ENCODE measurements around the gene B3GNT3. TPM values are rescaled to one million over a fixed set of nuclear protein-coding genes. Genes with fewer than 3 reads are reported as not detected.

B3GNT3 gene
- total RNA-seq, 2 donors from 2014 or later, result 5.2 to 11.9 TPM

DNA sequence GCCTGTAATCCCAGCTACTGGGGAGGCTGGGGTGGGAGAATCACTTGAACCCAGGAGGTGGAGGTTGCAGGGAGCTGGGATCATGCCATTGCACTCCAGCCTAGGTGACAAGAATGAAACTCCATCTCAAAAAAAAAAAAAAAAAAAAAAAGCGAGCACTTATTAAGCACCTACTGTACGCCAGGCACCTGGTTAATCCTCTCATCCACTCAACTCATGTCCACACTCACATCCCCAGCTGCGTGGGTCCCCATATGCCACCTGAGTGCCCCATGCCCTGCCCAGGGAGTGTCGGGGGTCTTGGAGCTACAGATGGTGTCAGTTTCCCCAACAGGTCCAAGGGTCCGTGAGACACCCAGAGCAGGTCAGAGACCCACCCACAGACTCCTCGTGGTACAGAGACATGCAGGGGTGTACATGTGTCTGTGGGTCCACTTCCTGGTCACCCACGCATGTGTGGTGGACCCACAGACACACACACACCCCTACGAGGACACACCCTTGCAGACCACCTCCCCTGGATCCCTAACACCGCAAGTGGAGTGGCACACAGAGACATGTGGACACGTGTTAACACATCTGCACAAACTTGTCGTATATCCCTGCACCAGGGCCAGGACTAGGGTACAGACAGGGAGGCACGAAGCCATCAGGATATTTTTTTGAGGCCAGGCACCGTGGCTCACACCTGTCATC, 22.9 kb downstream of the B3GNT3 start:
- Histone ChIP-seq H3K4me3 (no peak overlapping the region), H3K4me1 (replicated peaks) (no peaks in the 10 kb centered on the region), H3K27ac (no peak overlapping the region), H3K36me3 (no peaks in the 10 kb centered on the region), H3K9me3 (no peaks in the 10 kb centered on the region), H3K27me3 (replicated peaks; ENCODE audit: insufficient read depth) (no peaks in the 10 kb centered on the region)
- intact Hi-C loops (cut with DNase I), result no loop called here
- WGBS, result 75% methylated on average over 13 of the region's 13 CpGs
- TF ChIP-seq, protein P1, sequence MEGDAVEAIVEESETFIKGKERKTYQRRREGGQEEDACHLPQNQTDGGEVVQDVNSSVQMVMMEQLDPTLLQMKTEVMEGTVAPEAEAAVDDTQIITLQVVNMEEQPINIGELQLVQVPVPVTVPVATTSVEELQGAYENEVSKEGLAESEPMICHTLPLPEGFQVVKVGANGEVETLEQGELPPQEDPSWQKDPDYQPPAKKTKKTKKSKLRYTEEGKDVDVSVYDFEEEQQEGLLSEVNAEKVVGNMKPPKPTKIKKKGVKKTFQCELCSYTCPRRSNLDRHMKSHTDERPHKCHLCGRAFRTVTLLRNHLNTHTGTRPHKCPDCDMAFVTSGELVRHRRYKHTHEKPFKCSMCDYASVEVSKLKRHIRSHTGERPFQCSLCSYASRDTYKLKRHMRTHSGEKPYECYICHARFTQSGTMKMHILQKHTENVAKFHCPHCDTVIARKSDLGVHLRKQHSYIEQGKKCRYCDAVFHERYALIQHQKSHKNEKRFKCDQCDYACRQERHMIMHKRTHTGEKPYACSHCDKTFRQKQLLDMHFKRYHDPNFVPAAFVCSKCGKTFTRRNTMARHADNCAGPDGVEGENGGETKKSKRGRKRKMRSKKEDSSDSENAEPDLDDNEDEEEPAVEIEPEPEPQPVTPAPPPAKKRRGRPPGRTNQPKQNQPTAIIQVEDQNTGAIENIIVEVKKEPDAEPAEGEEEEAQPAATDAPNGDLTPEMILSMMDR (IDR thresholded peaks at IDR 0.05), result no peak
- TF ChIP-seq POLR2AphosphoS5 (IDR thresholded peaks at IDR 0.05) (no peak), POLR2A (IDR thresholded peaks at IDR 0.05) (no peak)
- DNase-seq (ENCODE audit: low spot score), result no peak

DNA sequence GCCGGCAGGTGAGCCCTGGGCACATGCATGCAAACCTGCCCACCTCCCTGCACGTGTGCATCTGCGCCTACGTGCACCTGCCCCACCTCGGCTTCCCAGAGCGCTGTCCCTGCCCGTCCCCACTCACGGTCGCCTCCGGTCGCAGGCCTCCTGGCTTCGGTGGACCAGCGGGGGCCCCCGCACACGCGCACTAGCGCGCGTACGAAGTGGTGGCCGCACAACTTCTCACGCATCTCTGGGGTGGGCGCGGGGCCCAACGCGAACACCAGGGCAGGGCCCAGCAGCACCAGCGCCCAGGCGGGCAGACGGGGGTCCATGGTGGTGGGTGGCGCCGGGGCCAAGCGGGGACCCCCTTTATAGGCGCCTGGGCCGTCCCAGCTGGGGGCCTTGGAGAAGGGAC, 26.3 kb downstream of the B3GNT3 start, which contains the start of gene INSL3:
Gene INSL3, minus strand, starts transcription at position 330 of the 400 bp plus-strand sequence. Its CDS starts 13 bp downstream, at position 317.
- intact Hi-C loops (cut with DNase I), result no loop called here
- H3K27me3 ChIP-seq (replicated peaks; ENCODE audit: insufficient read depth), result no peaks in the 10 kb centered on the region
- H3K4me1 ChIP-seq (replicated peaks), result no peaks in the 10 kb centered on the region
- H3K9me3 ChIP-seq, result no peaks in the 10 kb centered on the region
- TF ChIP-seq POLR2AphosphoS5 (IDR thresholded peaks at IDR 0.05) (no peak), POLR2A (IDR thresholded peaks at IDR 0.05) (no peak)
- TF ChIP-seq, protein P1 (IDR thresholded peaks at IDR 0.05), result no peak
- no peak within 1 kb of the TSS for H3K4me3 ChIP-seq
- 66% methylated on average over 34 of the region's 34 CpGs for WGBS
- no peak within 1 kb of the TSS for H3K27ac ChIP-seq
- no peak for DNase-seq (ENCODE audit: low spot score)
- H3K36me3 ChIP-seq, result no peaks in the 10 kb centered on the region

DNA sequence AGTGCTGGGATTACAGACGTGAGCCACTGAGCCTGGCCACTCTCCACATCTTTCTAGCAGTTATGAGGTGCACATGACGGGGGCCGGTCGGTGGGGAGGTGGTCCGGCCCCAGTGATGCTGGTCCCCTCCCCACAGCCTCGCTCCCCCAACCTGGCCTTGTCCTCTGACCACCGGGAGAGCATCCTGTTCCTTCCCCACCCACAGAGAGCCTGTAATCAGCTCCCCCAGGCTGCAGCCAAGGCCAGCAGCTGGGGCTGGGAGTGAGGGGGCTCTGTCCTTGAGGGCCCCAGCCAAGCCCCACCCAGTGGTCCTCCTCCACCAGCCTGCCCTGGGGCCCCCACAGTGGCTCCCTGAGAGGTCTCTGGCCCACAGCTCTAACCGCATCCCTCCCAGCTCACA, 29.4 kb downstream of the B3GNT3 start:
- Histone ChIP-seq H3K27me3 (replicated peaks; ENCODE audit: insufficient read depth) (no peaks in the 10 kb centered on the region), H3K4me3 (no peak overlapping the region), H3K27ac (no peak overlapping the region), H3K9me3 (no peaks in the 10 kb centered on the region), H3K36me3 (no peaks in the 10 kb centered on the region), H3K4me1 (replicated peaks) (no peaks in the 10 kb centered on the region)
- intact Hi-C loops (cut with DNase I), result no loop called here
- no peak for DNase-seq (ENCODE audit: low spot score)
- TF ChIP-seq POLR2AphosphoS5 (IDR thresholded peaks at IDR 0.05), result no peak
- TF ChIP-seq, protein P1 (IDR thresholded peaks at IDR 0.05), result no peak
- TF ChIP-seq POLR2A (IDR thresholded peaks at IDR 0.05), result no peak
- 61% methylated on average over 8 of the region's 8 CpGs for WGBS

DNA sequence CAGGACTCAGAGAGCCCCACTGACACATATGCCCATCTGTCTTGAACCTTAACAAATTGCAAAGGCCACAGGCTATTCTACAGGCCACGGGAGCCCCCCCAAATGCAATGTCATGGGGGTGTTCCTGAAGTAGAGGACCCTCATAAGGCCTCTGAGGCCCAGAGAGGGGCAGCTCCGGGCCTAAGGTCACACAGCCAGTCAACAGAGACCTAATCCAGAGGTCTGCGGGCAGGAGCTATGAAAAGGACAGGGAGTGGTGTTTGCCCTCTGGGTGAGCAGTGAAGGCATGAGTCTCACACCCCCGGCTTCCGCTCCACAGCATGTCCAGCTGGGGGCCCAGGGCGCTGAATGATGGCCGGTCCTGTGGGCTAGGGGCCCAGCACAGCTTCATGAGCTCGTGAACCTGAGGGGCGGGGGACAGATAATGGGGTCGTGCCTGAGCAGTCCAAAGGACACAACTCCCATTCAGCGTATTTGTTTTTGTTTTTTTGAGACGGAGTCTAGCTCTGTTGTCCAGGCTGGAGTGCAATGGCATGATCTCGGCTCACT, 31.6 kb downstream of the B3GNT3 start:
- no peak for DNase-seq (ENCODE audit: low spot score)
- Histone ChIP-seq H3K27ac (no peak overlapping the region), H3K4me1 (replicated peaks) (no peaks in the 10 kb centered on the region), H3K4me3 (no peak overlapping the region), H3K36me3 (no peaks in the 10 kb centered on the region), H3K9me3 (no peaks in the 10 kb centered on the region), H3K27me3 (replicated peaks; ENCODE audit: insufficient read depth) (no peaks in the 10 kb centered on the region)
- intact Hi-C loops (cut with DNase I), result no loop called here
- 86% methylated on average over 13 of the region's 13 CpGs for WGBS
- TF ChIP-seq, protein P1 (IDR thresholded peaks at IDR 0.05), result no peak
- TF ChIP-seq POLR2AphosphoS5 (IDR thresholded peaks at IDR 0.05), result no peak
- TF ChIP-seq POLR2A (IDR thresholded peaks at IDR 0.05), result no peak
